DMS79 (cell line): ENCODE measurements around the gene DPH5.
"Not testable (repeated sequence)": the region's sequence is repeated elsewhere in the genome, so short reads cannot be mapped to it uniquely, and the experiment has no call there.

ENCODE experiments used
- DNase-seq: peaks from one replicate; lab custom pipeline; 2025; lab: John Stamatoyannopoulos, UW

Gene DPH5

DNA sequence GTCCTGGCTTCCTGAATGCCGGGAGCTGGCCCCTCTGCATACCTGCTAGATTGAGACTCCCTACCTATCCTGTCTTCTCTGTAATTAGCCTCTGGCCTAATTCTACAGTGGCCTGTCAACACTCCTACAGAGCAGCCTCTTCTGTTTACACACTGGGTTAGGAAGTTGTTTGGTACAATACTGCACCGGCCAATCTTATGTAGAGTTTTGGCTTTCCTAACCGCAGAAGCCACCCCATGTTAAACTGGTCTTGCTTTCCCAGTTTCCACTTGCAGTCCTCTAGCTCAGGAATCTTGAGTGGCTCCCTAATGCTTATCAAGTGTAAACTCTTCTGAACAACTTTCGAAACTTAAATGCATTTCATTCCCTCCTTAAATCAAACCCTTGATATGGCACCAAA, 42.8 kb downstream of the DPH5 start:
- no peak for DNase-seq

DNA sequence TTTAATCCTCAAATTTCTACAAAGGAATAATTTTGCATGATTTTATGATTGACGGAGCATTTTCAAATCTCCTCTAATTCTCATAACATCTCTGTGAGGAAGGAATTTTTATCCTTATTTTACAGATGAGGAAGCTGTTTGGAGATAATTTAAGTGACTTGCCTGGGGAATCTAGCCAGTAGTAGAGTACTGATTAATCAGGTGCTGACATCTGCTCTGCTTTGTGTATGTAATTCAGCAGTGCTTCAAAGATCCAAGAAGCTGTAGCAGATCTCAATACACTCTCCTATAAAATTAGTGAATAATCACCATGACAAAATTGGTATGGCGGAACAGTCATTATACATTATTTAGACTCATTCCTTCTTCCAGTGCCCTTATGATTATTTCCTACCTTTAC, 46.0 kb downstream of the DPH5 start:
- DNase-seq = no peak

DNA sequence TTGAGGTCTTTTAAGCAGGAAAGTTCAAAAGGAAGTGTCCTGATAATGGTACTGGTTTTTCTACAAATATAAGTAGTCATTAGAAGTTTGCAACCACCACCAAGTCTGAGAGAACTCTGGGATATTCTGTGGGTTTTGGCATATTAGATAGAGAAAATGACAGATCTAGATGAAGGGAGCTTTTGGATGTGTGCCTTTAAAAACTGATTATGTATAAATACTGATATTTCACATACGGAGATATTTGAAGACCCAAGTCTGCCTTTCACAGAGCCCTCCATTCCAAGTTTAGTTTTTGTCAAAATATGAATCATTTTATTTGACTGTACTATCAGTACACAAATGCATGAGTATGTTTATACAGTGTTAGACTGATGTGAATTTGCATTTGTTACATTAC, 48.6 kb downstream of the DPH5 start:
- no peak for DNase-seq

DNA sequence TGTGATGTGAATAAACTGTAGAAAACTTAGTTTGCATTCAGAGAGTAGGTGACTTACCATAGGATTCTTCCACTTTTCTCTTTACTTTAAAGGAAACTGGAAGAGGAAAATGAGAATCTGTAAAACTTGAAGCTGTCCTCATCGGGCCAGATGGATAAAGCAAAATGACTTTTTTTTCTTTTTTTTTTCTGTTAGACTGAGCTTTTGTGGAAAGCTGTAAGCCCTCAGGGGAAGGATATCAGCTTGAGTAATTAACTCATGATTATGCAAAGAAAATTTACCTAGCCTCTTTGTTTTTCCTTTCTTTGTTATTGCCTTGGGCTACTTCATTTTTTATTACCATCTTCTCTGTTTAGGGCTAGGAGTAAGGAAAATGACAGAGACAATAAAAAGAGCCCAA, 53.4 kb downstream of the DPH5 start:
- no peak for DNase-seq

DNA sequence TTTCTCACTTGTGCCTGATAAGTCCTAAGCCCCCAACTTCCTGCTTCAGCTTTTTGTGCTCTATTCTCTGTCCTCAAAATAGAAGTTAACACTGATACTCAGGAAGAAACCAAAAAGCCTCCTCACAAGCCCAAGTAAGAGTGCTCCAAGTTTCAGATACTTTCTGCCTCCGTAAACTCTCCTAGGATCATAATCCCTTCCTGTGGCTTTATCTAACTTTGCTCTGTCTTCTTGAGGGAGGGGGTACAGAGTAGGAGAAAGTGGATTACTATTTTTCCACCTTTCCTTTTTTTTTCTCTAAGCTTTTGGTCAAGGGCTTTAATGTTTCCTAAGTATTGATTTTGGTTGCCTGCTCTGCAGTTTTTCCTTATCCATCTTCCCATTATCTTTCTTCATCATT, 54.6 kb downstream of the DPH5 start:
- DNase-seq = no peak

DNA sequence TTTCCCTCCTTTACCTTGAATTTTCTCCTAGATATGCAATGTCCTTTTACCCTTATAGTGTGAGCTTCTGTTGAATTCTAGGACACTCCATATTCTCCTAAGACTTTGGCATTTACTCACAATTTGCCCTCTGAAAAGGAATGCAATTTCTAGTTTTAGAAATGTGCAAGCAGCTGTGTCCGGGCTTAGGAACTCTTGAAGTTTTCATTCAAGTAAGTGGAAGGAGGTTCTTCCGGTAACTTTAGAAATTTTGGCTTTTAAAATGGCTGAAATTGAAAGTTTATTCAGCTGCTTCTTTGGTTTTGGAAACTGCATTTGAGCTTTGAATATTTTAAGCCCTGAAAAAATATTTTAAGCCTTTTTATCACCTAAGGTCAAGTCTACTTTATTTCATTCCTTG, 56.3 kb downstream of the DPH5 start:
- DNase-seq = no peak

DNA sequence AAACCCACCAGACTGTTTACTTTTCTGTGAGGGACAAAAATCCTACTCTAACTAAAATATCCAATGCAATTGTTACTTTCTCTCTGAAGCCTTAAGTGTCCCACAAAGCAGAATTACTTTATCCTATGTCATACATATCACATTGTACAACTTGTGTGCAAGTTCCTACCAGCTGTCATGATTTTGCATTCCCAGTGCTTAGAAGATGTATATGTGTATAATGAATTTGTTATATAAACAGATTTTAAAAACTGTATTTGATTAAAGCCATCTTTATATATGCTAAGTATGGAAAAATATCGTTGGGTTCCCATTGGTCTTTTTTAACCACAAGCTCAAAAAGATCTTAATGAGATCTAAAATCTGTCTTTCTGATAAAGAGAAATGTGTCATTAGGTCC, 57.0 kb downstream of the DPH5 start:
- no peak for DNase-seq

DNA sequence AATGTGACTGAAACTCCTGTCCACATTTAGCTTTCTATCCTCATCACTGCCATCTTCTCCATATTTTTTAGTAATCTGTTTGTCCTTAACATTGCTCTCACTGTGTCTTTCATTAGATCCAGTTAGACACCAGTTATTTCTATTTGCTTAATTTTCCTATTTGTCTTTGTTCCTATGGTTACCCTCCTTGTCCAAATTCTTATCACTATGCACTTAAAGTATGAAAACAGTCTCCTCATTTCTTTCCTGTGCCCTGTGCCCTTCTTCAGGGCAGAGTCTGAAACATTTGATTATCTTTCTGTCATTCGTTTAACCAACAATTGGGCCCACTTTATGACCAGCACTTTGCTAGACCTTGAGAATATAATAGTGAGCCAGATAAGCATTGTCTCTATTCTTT, 65.5 kb downstream of the DPH5 start:
- DNase-seq = no peak

DNA sequence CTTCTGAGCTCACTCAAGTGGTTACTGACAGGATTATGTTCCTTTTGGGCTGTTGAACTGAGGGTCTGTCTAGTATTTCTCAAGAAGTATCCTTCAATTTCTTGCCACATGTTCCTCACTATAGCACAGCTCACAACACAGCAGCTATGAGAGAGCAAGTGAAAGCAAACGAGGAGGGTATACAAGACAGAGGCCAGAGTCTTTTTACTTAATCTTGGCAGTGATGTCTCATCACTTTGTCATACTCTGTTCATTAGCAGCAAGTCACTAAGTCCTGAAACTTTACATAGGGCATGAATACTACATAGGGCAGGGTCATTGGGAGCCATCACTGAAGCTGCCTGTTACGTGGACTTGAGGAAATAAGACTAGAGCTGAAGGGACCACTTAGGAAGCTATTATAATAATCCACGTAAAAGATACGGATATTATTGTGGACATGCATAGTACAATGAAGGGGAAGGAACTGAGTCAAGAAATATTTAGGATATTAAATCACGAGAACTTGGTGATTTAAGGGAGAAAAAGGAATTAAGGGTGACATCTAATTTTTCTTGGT, 66.0 kb downstream of the DPH5 start:
- no peak for DNase-seq

DNA sequence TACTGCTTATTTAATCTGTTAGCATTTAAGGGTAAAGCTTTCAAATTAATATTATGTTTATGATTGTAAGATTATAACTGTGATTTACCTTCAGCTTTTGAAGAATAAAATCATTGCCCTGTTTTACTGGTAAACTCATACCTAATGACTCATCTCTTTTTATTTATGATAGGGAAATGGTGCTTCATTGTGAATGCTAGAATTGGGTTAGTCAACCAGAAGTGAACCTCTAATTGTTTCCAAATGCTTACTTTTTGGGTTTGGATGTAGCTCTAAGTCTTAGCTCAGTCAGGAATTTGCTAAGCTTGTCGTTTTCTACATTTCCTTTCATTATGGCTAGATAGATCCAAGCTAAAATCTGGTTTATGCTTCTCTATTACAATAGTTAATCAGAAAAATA, 70.3 kb downstream of the DPH5 start:
- DNase-seq = no peak

DNA sequence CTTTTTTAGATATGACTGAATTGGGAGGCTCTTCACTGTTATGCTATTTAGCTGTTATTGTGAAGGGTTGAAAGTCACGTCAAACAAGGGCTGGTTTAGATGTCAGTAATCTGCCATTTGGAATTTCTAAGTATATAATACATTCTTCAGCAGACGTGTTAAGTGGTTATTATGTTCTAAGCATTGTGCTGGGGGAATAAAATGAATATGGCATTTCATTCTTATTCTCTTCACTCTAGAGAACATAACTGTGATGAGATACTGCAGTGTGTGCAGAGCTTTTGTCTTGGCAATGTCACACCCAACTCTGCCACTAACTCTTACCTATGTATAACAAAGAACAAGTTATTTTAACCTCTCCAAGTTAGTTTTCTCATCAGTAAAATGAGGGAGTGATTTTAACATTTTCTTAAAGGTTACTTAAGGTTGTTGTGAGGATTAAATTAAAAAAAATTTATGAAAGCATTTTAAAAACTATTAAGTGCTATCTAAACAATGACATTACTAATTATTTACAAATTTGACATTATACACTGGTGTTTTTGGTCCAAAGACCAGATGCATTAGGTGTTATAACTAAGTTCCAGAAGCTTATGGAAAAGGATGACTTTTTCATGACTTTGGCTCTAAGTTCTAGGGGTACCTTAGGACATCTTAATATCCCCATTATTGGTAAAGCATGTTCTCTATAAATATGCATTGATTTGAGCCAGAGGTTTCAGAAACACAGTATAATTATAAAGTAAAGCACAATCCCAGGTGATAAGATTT, 71.4 kb downstream of the DPH5 start:
- no peak for DNase-seq

DNA sequence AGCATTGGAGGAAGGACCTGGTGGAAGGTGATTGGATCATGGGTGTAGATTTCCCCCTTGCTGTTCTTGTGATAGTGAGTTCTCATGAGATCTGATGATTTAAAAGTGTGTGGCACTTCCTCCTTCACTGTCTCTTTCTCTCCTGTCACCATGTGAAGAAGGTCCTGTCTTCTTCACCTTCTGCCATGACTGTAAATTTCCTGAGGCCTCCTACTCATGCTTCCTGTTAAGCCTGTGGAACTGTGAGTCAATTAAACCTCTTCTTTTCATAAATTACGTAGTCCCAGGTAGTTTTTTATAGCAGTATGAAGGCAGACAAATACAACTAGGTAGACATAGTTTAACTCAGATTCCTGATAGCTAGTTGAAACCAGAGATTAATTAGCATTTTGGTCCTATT, 72.6 kb downstream of the DPH5 start:
- DNase-seq = not testable (repeated sequence)

DNA sequence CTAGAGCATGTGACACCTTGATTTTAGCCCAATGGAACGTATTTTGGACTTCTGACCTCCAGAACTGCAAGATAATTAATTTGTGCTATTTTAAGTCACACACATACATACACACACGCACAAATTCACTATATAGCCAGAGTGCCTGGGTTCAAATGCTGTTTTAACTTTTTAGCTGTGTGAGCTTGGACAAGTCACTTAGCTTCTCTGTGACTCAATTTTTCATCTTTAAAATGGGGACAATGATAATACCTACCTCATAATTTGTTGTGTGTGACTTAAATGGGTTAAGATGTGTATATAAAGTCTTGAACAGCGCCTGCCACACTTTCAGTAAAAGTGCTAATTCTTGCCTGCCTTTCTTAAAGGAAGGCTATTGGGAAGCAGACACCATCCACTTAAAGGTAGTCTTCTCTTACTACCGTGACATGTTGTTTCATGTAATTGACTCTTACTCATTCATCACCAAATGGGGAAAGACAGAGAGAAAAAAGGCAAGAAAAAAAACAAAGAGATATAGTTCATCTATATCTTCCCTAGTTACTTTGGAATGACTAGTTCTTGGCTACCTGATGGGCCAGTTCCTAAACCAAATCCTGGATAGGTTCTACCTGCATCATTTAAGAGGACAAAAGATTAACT, 73.4 kb downstream of the DPH5 start:
- DNase-seq = no peak

DNA sequence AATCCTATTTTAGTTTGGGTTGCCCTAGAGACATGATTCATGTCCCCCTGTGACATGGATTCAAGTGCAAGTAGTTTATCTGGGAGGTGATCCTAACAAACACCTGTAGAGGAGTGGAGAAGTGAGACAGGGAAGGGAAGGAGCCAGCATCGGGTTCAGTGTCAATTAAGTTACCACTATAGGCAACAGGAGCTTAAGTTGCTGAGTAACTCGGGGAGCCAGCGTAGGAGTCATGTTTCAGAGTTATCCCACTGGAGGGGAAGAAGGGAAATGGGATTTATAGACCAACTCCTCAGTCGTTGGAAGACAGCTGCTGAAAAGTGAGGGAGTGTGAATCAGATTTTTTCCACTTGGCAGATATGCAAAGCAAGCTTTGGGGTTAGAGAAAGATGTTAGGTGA, 74.8 kb downstream of the DPH5 start:
- no peak for DNase-seq

DNA sequence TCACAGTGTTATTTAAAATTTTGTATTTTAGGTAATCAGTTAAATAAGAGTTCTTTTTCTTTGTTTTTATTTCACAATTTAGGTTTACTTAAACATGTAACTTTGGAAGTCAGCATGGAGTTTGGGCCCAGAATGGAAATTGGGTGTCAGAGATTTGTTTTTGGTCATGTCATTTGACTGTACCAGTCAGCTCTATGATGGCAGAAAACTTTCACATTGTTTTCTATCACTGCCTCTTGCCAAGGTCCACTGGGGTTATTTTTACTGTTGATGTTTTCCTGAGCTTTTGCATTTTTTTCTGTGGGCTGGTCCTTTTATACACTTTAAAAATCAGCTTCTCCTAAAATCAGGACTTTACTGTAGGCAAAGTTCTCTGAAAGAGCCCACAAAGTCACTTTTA, 75.2 kb downstream of the DPH5 start:
- DNase-seq = no peak

DNA sequence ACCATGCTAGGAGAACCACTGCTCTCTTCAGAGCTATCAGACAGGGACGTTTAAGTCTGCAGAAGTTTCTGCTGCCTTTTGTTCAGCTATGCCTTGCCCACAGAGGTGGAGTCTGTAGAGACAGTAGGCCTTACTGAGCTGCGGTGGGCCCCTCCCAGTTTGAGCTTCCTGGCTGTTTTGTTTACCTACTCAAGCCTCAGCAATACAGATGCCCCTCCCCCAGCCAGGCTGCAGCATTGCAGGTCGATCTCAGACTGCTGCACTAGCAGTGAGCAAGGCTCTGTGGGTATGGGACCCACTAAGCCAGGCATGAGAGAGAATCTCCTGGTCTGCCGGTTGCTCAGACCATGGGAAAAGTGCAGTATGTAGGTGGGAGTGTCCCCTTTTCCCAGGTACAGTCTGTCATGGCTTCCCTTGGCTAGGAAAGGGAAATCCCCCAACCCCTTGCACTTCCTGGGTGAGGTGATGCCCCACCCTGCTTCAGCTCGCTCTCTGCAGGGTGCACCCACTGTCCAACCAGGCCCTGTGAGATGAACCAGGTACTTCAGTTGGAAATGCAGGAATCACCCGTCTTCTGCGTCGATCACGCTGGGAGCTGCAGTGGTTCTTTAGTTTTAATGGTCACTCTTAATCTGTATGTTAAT, 75.9 kb downstream of the DPH5 start:
- DNase-seq = not testable (repeated sequence)

DNA sequence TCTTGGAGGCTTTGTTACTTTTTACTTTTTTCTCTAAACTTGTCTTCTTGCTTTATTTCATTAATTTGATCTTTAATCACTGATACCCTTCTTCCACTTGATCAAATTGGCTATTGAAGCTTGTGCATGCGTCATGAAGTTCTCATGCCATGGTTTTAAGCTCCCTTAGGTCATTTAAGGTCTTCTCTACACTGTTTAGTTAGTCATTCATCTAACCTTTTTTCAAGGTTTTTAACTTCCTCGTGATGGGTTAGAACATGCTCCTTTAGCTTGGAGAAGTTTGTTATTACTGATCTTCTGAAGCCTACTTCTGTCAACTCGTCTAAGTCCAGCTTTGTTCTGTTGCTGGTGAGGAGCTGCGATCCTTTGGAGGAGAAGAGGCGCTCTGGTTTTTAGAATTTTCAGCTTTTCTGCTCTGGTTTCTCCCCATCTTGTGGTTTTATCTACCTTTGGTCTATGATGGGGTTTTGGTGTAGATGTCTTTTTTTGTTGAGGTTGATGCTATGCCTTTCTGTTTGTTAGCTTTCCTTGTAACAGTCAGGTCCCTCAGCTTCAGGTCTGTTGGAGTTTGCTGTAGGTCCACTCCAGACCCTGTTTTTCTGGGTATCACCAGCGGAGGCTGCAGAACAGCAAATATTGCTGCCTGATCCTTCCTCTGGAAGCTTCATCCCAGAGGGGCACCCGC, 76.7 kb downstream of the DPH5 start:
- DNase-seq = not testable (repeated sequence)

DNA sequence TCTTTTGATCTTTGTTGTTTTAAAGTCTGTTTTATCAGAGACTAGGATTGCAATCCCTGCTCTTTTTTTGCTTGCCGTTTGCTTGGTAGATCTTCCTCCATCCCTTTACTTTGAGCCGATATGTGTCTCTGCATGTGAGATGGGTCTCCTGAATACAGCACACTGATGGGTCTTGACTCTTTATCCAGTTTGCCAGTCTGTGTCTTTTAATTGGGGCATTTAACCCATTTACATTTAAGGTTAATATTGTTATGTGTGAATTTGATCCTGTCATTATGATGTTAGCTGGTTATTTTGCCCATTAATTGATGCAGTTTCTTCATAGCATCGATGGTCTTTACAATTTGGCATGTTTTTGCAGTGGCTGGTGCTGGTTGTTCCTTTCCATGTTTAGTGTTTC, 77.8 kb downstream of the DPH5 start:
- DNase-seq = not testable (repeated sequence)

DNA sequence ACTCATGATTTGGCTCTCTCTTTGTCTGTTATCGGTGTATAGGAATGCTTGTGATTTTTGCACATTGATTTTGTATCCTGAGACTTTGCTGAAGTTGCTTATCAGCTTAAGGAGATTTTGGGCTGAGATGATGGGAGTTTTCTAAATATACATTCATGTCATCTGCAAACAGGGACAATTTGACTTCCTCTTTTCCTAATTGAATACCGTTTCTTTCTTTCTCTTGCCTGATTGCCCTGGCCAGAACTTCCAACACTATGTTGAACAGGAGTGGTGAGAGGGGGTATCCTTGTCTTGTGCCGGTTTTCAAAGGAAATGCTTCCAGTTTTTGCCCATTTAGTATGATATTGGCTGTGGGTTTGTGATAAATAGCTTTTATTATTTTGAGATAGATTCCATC, 79.5 kb downstream of the DPH5 start:
- DNase-seq = not testable (repeated sequence)

DNA sequence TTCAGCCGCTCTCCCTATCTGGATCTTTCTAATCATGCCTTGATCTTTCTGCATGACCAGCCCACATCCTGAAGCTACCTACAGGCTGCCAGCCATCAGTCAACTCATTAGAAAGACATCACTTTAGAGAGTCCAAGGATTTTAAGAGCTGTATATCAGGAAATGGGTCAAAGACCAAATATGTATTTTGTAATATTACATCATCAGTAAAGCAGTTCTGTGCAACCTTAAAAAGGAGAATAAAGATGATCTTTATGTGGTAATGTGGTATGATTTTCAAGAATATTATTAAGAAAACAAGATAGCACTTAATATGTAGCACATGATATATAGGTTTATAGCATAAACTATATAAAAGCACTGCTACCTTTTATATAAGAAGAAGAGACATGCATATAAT, 82.1 kb downstream of the DPH5 start:
- no peak for DNase-seq

DNA sequence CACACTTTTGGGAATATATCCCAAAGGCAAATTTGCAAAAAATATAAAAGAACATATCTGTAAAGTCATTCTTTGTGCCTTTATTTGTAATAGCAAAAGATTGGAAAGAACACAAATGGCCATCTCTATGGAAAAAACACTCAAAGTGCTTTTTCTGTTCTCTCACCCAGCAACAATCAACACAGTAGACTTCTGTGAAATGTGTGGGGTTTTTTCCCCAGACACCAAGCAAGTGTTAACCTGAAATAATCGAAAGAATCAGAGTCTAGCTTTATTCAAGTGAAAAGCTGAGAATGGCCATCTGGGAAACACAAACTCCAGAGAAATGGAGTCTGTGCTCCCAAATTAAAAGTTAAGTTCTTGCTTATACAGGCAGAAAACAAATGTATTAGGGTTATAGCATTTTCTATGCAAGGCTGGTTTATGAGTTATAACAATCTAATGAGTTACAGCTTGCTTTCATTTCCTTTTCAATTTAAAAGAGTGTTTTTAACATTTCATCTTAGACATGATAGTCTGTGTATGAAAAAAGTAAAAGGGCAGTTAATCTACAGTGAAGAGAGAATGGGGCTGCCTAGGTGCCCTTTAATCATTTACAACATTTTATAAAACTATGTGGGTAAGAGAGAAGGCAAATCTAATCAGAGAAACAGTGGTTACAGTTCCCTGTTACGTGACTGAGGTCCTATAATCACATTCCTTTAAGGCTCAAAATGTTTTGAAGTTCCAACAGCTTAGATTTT, 83.1 kb downstream of the DPH5 start:
- no peak for DNase-seq
